Medulla oblongata (tissue), 1 donor: ENCODE data around the gene SSR4.

ENCODE experiments used
- DNase-seq: peaks from one replicate; pipeline ENCODE4 v3.0.0-alpha.2; 2015; ENCODE audit errors: extremely low spot score

SSR4 gene

DNA sequence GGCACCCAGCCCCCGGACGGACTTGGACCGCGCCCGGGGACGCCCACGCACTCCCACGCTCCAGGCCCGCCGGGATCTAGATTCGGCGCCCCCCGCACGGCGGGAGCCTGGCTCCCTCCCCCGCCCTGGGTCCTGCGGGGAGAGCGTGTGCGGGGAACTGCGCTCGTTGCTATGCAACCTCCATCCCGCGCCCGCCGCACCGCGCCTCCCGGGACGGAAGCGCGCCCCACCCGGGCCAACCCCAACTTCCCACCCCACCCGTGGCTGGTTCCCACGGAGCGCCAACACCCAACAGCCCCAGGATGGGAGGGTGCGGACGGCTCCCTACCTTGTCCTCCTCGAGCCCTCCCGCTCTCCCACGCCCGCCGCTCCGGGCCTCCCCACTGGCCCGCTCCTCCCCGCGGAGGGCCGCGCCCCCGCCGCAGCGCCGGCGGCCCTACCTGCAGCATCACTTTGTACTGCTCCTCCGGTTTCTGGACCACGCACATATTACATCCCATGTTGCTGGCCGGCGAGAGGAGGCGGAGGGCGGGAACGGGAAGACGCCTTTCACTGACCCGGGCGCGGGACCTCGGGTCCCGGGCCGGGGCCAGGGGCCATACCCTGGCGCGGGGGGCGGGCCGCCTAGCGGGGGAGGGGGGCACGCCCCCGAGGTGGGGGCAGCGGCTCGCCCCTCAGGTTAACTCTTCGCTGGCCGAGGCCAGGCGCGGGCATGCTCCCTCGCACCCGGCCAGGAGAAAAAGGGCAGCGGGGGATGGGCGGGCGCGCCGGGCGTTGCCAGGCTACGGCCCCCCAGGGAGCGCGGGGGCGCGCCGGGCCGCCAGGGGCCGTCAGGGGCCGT is 35.6 kb downstream of the SSR4 start, which contains the start of gene PDZD4:
Gene PDZD4 (minus strand): TSS at position 746 of the 841 bp plus-strand sequence. CDS start 246 bp downstream, at position 500.
- DNase-seq = no peak

DNA sequence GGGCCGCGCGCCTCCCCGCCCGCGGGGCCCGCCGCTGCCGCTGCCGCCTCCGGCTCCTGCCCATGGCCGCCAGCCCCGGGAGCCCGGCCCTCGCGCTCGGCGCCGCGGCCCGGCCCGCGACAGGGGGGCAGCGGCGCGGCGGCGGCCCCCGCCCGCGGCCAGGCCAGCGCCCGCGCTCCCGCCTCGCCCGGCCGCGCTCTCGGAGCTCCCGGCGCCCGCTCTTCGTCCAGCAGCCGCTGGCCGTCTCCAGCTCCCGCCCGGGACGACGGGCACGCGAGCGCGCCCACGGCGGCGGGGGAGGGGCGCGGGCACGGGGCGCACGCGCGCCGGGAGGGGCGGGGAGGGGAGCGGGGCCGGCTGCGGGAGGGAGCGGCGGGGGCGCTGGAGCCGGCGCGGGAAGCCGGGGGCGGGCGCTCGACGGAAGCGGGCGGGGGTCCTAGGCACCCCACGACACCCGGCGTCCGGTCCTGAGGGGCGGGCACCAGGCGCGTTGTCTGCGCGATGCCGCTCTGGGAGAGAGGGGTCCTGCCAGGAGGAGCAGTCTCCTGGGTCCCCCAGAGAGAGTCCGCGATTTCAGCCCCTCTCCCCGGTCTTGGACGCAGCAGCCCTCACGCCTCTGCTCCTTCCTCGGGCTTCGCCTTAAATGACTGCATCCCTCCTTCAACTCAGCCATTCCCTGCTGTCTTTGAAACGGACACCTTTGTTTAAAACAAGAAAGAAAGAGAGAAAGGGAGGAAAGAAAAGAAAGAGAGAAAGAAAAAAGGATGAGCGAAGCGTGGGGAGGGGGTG is 36.4 kb downstream of the SSR4 start:
- DNase-seq = no peak

DNA sequence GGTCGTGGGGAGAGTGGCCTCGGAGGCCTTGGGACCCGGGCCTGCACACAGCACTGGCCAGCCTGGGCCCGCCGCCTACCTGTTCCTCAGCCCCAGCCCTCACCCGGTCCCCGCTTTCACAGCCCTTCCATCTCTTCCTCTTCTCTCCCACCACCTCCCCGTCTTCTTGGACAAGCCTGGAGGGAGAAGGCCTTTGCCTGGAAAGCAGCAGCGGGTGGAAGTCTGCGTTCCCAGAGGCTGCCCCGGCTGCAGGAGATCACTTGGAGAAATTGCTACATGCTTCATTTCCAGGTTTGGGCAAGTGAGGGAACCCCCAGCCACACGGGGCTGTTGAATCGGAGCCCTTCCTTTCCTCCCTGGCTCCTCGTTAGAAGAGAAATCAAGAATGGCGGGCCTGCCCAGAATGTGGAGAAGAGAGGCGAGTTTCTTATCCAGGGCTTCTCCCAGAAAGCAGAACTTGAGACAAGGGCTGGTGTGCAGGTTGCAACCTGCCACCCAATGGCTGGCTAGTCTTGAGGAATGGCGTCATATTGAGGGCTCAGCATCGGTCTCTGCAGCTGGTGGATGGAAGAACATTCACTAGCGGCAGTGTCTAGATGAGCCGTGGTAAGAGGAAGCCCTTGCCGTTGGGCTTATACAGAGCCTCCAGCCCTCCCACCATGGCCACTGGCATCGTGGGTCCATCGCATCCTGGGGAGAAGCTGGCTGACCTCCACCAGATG is 37.1 kb downstream of the SSR4 start:
- DNase-seq = no peak

DNA sequence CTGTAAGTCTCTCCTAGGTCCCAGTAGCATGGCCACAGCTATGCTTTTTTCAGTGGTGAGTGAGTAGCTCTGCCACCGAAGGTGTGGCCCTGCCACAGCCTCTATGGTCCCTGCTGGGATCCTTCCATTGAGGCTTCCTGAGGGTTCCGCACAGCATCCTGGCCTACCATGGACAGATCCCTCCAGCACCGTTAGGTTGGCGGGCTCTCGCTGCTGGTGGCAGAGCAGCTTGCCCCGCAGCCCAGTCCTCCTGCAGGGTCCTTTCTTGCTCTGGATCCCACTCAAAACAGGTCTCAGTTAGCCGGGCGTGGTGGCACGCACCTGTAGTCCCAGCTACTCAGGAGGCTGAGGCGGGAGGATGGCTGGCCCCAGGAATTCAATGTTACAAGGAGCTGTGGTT is 38.3 kb downstream of the SSR4 start:
- DNase-seq = no peak

DNA sequence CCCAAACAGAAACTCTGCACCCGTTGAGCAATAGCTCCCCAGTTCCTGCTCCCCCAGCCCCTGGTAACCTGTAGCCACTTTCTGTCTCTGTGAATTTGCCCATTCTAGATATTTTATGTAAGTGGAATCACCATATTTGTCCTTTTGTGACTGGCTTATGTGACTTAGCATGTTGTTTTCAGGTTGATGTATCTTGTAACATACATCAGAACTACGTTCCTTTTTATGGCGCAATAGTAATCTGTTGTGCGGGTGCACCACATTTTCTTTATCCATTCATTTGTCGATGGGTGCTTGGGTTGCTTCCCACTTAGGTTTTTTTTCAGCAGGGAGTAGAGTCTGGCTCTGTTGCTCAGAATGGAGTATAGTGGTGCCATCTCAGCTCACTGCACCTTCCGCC is 42.5 kb downstream of the SSR4 start:
- DNase-seq = no peak

DNA sequence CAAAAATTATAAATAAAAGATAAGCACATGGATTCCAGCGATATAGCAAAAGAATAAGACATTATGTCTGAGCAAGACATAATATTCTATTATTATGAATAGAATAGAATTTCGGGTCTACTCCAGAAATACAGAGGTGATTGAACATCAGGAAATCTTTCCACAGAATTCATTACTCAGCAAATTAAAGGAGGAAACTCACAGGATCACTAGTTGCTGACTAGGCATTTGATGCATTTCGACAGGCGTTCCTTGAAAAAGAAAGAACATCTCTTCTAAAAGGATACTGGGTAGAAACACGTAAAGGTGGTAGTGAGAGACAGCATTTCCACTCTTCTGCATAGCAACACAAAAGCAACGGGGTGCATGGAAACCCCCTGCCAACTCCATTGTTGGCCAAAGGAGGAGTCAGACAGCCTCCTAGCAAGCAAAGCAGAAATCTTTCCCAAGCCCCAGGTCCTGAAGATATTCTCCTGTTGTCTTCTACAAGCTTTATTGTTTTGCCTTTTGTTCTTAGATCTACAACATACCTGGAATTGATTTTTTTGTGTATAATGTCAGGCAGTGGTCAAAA is 50.1 kb downstream of the SSR4 start:
- no peak for DNase-seq

DNA sequence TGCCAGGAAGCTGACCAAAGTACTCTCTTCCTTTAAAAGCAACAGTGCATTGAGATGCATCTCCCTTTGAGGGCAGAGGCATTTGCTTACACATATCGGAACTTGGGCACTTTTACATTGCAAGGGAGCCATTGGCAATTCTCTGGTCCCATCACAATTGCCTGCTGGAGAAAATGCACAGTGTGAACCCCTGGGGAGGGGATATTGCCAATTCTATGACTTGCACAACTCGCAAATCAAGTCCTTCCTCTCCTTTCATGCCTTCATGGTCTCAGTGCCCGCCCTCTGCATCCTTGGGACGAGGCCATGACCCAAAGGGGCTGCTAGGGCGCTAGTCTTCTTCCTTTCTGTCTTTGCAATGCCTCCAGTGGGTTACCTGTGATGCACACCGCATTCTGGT is 50.7 kb downstream of the SSR4 start:
- no peak for DNase-seq

DNA sequence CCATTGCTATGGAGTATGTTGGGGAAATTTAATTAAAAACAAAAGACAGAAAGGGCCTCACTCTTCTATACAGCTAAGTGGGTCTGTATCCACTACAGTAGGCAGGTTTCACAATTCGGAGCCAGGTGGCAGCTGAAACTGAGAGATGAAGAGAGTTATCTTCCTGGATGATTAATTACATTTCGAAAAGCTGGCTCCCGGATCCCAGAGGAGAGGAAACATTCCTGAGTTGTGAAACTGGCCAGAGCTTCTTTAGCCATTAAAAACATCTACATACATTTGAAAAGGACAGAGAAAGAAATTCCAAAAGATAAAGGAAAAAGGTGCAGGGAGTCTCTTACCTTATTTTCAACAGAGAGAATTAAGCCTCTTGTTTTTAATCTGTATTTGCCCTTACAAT is 51.4 kb downstream of the SSR4 start:
- no peak for DNase-seq
